KMS-11 (cell line): Measurements from ENCODE around the gene GALK1.
A peak's percentile ranks its signal among the peaks of the same experiment; 100 is the strongest.

Experiments
- H2AFZ ChIP-seq: fragments of 200-600 bp; sonication (generic); 2 replicates; pipeline ENCODE4 v1.6.1; 2016; ENCODE audit warnings: antibody characterized with exemption, mixed run types, low read depth
- H3K27ac ChIP-seq: fragments of 200-600 bp; sonication (generic); 2 replicates; pipeline ENCODE4 v1.6.1; 2016; ENCODE audit warnings: mild to moderate bottlenecking, mixed run types
- H3K27me3 ChIP-seq: fragments of 200-600 bp; sonication (generic); 2 replicates; pipeline ENCODE4 v1.6.1; 2017; ENCODE audit warnings: mild to moderate bottlenecking, low read depth, mixed run types, moderate library complexity; ENCODE audit not compliant: insufficient read depth
- H3K36me3 ChIP-seq: fragments of 200-600 bp; sonication (generic); 2 replicates; pipeline ENCODE4 v1.6.1; 2017; ENCODE audit warnings: mild to moderate bottlenecking, mixed run types; ENCODE audit not compliant: insufficient read depth
- H3K4me1 ChIP-seq: fragments of 200-600 bp; sonication (generic); 2 replicates; pipeline ENCODE4 v1.6.1; 2016; ENCODE audit warnings: mild to moderate bottlenecking, low read depth, mixed run types; ENCODE audit not compliant: poor library complexity, severe bottlenecking
- H3K4me2 ChIP-seq: fragments of 200-600 bp; sonication (generic); 2 replicates; pipeline ENCODE4 v1.7.0; 2016; ENCODE audit warnings: mild to moderate bottlenecking, mixed run types
- H3K4me3 ChIP-seq: fragments of 200-600 bp; sonication (generic); IDR thresholded peaks from 2 replicates; pipeline ENCODE4 v1.6.1; 2017; ENCODE audit warnings: low read depth, low read length, mixed read lengths; ENCODE audit not compliant: insufficient read depth
- H3K79me2 ChIP-seq: fragments of 200-600 bp; sonication (generic); 2 replicates; pipeline ENCODE4 v1.6.1; 2016; ENCODE audit warnings: low read depth, mixed run types; ENCODE audit not compliant: insufficient read depth
- H3K9ac ChIP-seq: fragments of 200-600 bp; sonication (generic); 2 replicates; pipeline ENCODE4 v1.6.1; 2016; ENCODE audit warnings: mild to moderate bottlenecking, mixed run types
- H4K20me1 ChIP-seq: fragments of 200-600 bp; sonication (generic); 2 replicates; pipeline ENCODE4 v1.6.1; 2016; ENCODE audit warnings: mild to moderate bottlenecking, mixed run types; ENCODE audit not compliant: insufficient read depth
- TF ChIP-seq, protein P1 (sequence below): fragments of 200-600 bp; sonication (generic); conservative IDR thresholded peaks from 2 replicates; pipeline ENCODE4 v1.6.1; 2017; ENCODE audit warnings: low read depth, mild to moderate bottlenecking, antibody characterized with exemption, low read length, moderate library complexity, mixed read lengths

GALK1 gene

DNA sequence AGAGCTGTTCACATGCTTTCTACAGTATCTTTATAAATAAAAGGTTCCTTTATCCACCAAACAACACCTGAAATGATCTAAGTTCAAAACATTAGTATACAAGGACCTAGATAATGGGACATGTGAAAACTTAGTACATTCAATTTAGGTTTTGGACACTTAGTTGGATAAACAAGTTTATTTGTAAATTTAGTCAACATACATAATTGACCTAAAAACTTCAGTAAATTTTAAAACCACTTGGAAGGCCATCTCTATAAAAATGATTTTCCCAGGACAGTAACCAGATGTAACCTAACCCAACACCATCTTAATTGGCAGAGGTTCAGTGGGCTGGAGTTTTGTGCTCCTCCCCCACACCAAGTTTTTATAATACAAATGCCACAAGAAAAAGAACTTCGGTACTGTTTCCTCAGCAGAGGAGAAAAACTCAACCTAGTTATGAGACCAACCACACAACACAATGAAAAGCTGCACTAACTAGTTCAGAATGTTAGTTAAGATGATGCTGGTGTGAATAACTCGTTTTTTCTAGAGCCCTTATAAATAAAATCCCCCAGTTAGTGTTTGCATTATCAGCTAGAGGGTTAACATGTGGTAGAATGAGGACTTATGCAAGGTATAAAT, 12.4 kb upstream of the GALK1 start:
- Histone ChIP-seq H3K9ac (no peak overlapping the region), H3K27ac (no peak overlapping the region), H3K79me2 (peaks cover 20% of the 10 kb centered on the region), H3K36me3 (peaks cover 8% of the 10 kb centered on the region; the same call in 1 of the 2 replicates), H3K4me2 (peak overlapping the region; percentile 66; the same call in 1 of the 2 replicates), H3K4me1 (peaks cover 24% of the 10 kb centered on the region), H4K20me1 (peaks cover 17% of the 10 kb centered on the region), H3K4me3 (no peak overlapping the region), H2AFZ (no peak overlapping the region), H3K27me3 (no peaks in the 10 kb centered on the region)
- TF ChIP-seq, protein P1, sequence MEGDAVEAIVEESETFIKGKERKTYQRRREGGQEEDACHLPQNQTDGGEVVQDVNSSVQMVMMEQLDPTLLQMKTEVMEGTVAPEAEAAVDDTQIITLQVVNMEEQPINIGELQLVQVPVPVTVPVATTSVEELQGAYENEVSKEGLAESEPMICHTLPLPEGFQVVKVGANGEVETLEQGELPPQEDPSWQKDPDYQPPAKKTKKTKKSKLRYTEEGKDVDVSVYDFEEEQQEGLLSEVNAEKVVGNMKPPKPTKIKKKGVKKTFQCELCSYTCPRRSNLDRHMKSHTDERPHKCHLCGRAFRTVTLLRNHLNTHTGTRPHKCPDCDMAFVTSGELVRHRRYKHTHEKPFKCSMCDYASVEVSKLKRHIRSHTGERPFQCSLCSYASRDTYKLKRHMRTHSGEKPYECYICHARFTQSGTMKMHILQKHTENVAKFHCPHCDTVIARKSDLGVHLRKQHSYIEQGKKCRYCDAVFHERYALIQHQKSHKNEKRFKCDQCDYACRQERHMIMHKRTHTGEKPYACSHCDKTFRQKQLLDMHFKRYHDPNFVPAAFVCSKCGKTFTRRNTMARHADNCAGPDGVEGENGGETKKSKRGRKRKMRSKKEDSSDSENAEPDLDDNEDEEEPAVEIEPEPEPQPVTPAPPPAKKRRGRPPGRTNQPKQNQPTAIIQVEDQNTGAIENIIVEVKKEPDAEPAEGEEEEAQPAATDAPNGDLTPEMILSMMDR, result no peak

DNA sequence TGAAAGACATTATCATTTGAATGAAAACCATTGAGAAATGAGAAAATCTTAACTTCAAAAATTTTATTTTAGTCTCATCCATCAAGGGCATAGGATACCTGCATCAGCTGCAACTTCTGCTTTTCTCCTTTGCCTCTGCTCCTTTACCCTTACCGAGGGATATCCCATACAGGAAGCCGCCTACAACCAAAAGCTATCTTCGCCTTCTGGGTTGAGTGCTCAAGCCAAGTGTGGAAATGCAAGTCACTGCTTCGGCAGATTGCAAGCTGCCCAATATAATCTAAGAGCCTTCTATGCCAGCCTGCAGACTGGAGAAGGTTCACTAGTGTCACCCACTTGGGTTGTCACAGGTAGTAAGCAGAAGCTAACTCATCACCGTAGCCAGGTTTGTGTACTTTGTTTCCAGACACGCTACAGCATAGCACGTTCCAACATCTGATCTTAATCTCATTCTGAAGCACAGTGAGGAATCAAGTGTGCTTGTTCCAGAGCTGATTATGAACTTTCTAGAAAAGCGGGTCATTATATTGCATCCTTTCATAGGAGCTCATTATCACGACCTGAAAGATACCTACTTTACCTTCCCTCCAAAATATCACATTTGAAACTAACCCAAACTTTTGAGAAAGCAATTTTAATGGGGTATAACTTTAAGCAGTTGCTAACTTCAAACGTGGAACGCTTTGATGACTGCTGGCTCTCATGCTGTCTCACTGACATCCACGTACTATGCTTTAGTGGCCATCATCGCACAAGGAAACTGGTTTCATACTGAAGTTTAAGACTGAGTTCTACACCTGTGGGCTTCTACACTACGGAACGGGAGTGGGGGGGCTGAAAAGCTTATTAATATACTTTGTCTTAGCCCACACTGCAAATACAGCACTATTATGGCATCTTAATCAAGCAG, 11.6 kb upstream of the GALK1 start:
- Histone ChIP-seq H3K27me3 (no peaks in the 10 kb centered on the region), H3K4me2 (no peak overlapping the region), H2AFZ (no peak overlapping the region), H3K9ac (no peak overlapping the region), H3K79me2 (peaks cover 20% of the 10 kb centered on the region), H3K4me3 (no peak overlapping the region), H3K4me1 (peaks cover 27% of the 10 kb centered on the region), H3K27ac (no peak overlapping the region), H3K36me3 (peaks cover 8% of the 10 kb centered on the region; the same call in 1 of the 2 replicates), H4K20me1 (peaks cover 17% of the 10 kb centered on the region)
- TF ChIP-seq, protein P1, result no peak

DNA sequence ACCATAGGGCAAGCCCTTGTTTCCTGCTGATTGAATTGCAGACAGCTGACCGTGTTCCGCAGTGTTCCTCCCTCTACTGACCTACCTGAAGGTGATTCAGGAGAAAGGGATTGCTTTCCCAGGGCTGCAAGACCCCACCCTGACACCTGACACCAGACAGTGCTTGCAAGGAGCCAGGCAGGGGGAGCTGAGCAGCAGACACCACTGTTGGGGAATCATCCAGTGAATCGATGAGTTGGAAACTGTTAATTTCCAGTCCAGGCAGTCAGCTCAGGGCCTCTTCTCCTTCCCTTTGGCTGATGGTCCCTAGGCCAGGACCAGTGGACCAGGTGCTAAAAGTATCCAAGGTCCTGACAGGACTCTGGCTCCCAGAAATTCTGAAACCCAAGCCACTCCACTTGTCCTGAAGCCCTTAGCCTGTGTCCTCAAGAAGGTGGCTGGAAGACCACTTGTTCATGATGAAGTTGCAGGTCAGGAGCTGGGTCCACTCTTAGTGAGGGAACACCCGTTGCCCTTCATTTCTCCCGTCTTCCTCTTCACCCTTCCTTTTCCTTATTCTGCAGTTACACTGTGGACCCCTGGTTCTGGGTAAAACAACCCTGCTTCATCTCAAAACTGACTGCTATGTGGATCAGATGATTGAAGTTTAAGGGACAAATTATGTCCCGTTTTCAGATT, 10.1 kb upstream of the GALK1 start:
- no peak overlapping the region for H3K27ac ChIP-seq
- H4K20me1 ChIP-seq, result peaks cover 17% of the 10 kb centered on the region
- no peak overlapping the region for H2AFZ ChIP-seq
- TF ChIP-seq, protein P1, result no peak
- H3K36me3 ChIP-seq, result peaks cover 8% of the 10 kb centered on the region; the same call in 1 of the 2 replicates
- no peak overlapping the region for H3K9ac ChIP-seq
- H3K79me2 ChIP-seq, result peaks cover 20% of the 10 kb centered on the region
- peaks cover 25% of the 10 kb centered on the region for H3K4me1 ChIP-seq
- no peak overlapping the region for H3K4me3 ChIP-seq
- no peaks in the 10 kb centered on the region for H3K27me3 ChIP-seq
- H3K4me2 ChIP-seq, result no peak overlapping the region

DNA sequence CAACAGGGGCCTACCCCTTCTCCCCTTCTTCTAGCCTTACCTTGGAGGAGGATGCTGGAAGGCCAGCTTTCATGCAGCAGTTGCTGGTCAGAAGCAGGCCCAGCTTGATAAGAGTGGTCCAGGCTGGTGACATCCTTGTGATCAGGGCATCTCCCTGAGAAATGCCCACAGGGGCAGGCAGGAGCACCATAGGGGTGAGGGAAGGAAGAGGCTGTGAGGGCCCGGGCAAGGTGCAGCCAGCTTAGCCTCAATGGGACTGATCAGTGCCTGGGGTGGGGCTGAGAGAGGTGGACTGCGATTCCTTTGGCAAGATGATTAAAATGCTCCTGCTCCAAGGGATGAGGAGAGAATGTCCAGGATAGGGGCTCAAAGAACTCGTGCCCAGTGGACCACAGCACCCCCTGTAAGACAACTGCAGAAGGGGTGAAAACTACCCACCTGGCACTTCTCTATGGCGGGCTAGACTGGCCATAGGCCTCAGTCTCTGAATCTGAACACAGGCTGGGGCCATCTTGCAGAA, 9.5 kb upstream of the GALK1 start:
- H3K4me1 ChIP-seq, result peaks cover 23% of the 10 kb centered on the region
- peaks cover 17% of the 10 kb centered on the region for H4K20me1 ChIP-seq
- H3K36me3 ChIP-seq, result peaks cover 8% of the 10 kb centered on the region; the same call in 1 of the 2 replicates
- peaks cover 20% of the 10 kb centered on the region for H3K79me2 ChIP-seq
- H3K9ac ChIP-seq, result no peak overlapping the region
- no peaks in the 10 kb centered on the region for H3K27me3 ChIP-seq
- no peak overlapping the region for H2AFZ ChIP-seq
- no peak overlapping the region for H3K27ac ChIP-seq
- no peak overlapping the region for H3K4me2 ChIP-seq
- no peak overlapping the region for H3K4me3 ChIP-seq
- TF ChIP-seq, protein P1, result no peak
